Cardiac muscle cell (in vitro differentiated cells and primary cell): ENCODE data around the gene RNF14. TPM values are rescaled to one million over a fixed set of nuclear protein-coding genes. Genes with fewer than 3 reads are reported as not detected.

Experiments used
- DNase-seq, 2 donors: peaks; one replicate each; pipeline versions ENCODE4 v3.0.0 to v3.0.0-alpha.2; 2010 to 2017; ENCODE audit warnings: low read depth in 1 of 2, low spot score in 1 of 2
- H3K27ac ChIP-seq: fragments of 200-600 bp; sonication (generic); 2 replicates; pipeline ENCODE4 v1.5.1; 2016
- H3K27me3 ChIP-seq: fragments of 200-600 bp; sonication (generic); 2 replicates; pipeline ENCODE4 v1.6.0; 2016; ENCODE audit warnings: control low read depth
- H3K36me3 ChIP-seq: fragments of 200-600 bp; sonication (generic); 2 replicates; pipeline ENCODE4 v1.5.1; 2016; ENCODE audit warnings: control low read depth
- H3K4me1 ChIP-seq: fragments of 200-600 bp; sonication (generic); 2 replicates; pipeline ENCODE4 v1.8.1; 2017; ENCODE audit warnings: low read depth, mild to moderate bottlenecking, mixed run types
- H3K4me3 ChIP-seq: fragments of 200-600 bp; sonication (generic); 2 replicates; pipeline ENCODE4 v1.5.1; 2016; ENCODE audit warnings: mild to moderate bottlenecking
- H3K9me3 ChIP-seq: fragments of 200-600 bp; sonication (generic); 2 replicates; pipeline ENCODE4 v1.5.1; 2017; ENCODE audit warnings: low read depth, mild to moderate bottlenecking, control low read depth
- CTCF ChIP-seq: IDR thresholded peaks from 2 replicates; pipeline ENCODE4 v1.5.1; 2012; ENCODE audit warnings: low read depth, mild to moderate bottlenecking, low read length
- polyA plus RNA-seq: library from polyadenylated mRNA; unstranded; fragments of >200 nt; fragmentation: Nextera tagmentation; extraction: Ambion mirVana; gene quantifications from 2 replicates; pipeline ENCODE4 v1.2.1, GENCODE V29; 2016
- total RNA-seq: library from RNA; depleted of rRNA; stranded (reverse); fragments of >200 nt; gene quantifications from 2 replicates; pipeline ENCODE4 v1.2.3, GENCODE V29; 2016

RNF14 gene
- total and polyA plus RNA-seq, 2 experiments from 2014 or later = 35.4 to 69.2 TPM

- peak in 1 of 2 donors; percentile 26 for DNase-seq
- no peaks in the 10 kb centered on the region for H3K27me3 ChIP-seq
- H3K27ac ChIP-seq = no peak overlapping the region
- no peaks in the 10 kb centered on the region for H3K36me3 ChIP-seq
- H3K4me3 ChIP-seq = no peak overlapping the region
- H3K4me1 ChIP-seq = peaks cover 7% of the 10 kb centered on the region
- no peak for TF ChIP-seq CTCF
- H3K9me3 ChIP-seq = no peaks in the 10 kb centered on the region
These were observed 11.4 kb upstream of the RNF14 start for GRCh38 chr5:141957367-141957996.

- no peaks in the 10 kb centered on the region for H3K36me3 ChIP-seq
- H3K27me3 ChIP-seq = no peaks in the 10 kb centered on the region
- H3K4me3 ChIP-seq = no peak within 1 kb of the TSS
- peaks cover 7% of the 10 kb centered on the region for H3K4me1 ChIP-seq
- no peak within 1 kb of the TSS for H3K27ac ChIP-seq
- TF ChIP-seq CTCF = peak; percentile 8
- H3K9me3 ChIP-seq = no peaks in the 10 kb centered on the region
- peak; percentile 18 to 78 for DNase-seq
These were observed 10.8 kb upstream of the RNF14 start, which contains the start of gene PCDH12 for GRCh38 chr5:141958113-141958512. Gene PCDH12, minus strand, starts transcription at chr5:141958202. Its CDS starts 351 bp downstream, at chr5:141957851.

GRCh38 chr5:141958546-141959172, 10.2 kb upstream of the RNF14 start:
- Histone ChIP-seq H3K27ac (no peak overlapping the region), H3K9me3 (no peaks in the 10 kb centered on the region), H3K36me3 (no peaks in the 10 kb centered on the region), H3K27me3 (no peaks in the 10 kb centered on the region), H3K4me1 (peaks cover 7% of the 10 kb centered on the region), H3K4me3 (no peak overlapping the region)
- TF ChIP-seq CTCF = no peak
- peak in 1 of 2 donors; percentile 48 for DNase-seq

GRCh38 chr5:141960018-141960417, 8.9 kb upstream of the RNF14 start:
- H3K4me1 ChIP-seq = peaks cover 7% of the 10 kb centered on the region
- DNase-seq = peak in 1 of 2 donors; percentile 8
- no peaks in the 10 kb centered on the region for H3K36me3 ChIP-seq
- H3K9me3 ChIP-seq = no peaks in the 10 kb centered on the region
- no peaks in the 10 kb centered on the region for H3K27me3 ChIP-seq
- no peak overlapping the region for H3K4me3 ChIP-seq
- peak; percentile 33 for TF ChIP-seq CTCF
- no peak overlapping the region for H3K27ac ChIP-seq

GRCh38 chr5:141960449-141961323, 8.2 kb upstream of the RNF14 start:
- Histone ChIP-seq H3K27me3 (no peaks in the 10 kb centered on the region), H3K4me3 (no peak overlapping the region), H3K4me1 (peaks cover 7% of the 10 kb centered on the region), H3K9me3 (no peaks in the 10 kb centered on the region), H3K36me3 (no peaks in the 10 kb centered on the region), H3K27ac (no peak overlapping the region)
- peak; percentile 87 to 92 for DNase-seq
- TF ChIP-seq CTCF = peak; percentile 90
